Cerebellar cortex (tissue), 1 donor: ENCODE results near the gene FOXR1.

Experiments
- DNase-seq: peaks from one replicate; pipeline ENCODE4 v3.0.0-alpha.2; 2015; ENCODE audit warnings: low spot score

FOXR1 gene

GRCh38 chr11:118971646-118972045 lies at the start of gene FOXR1:
Gene FOXR1, plus strand, starts transcription at chr11:118971761. Its CDS starts 171 bp downstream, at chr11:118971932.
- no peak for DNase-seq

DNA sequence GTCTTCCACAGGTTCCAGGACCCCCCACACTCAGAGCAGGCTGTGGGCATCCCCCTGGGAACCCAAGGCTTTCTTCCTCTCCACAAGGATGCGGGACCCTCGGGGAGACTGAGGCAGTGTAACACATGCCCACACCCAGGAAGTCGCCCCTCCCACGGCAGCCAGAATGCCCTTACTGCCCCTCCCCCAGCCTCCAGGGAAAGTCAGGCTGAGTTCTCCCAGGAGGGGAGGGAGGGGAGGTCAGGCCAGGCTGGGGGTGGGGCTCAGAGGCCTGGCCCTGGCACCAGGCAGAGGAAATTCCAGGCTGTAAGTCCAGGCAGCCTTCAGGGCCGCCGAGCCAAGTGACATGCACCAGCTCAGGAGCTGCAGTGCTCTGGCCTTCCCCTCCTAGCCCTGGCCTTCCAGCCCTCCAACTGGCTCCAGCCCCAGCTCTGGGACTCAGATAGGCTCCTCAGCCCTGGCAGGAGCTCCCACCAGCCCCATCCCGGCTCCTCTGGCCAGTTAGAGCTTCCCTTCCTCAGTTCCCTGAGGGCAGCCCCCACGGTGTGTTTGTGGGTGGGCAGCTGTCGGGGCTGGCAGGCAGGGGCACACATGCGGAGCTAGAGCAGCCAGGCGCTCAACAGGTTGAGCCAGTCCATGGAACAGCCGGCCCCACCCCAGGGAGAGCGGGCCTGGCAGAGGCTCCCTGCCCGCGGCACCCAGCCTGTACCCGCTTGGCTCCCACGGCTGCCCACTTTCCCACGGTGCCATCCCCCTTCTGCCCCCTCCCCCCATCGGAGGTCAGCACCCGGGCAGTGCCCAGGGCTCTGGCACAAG lies 49.4 kb upstream of the FOXR1 start:
- peak; percentile 53 for DNase-seq

DNA sequence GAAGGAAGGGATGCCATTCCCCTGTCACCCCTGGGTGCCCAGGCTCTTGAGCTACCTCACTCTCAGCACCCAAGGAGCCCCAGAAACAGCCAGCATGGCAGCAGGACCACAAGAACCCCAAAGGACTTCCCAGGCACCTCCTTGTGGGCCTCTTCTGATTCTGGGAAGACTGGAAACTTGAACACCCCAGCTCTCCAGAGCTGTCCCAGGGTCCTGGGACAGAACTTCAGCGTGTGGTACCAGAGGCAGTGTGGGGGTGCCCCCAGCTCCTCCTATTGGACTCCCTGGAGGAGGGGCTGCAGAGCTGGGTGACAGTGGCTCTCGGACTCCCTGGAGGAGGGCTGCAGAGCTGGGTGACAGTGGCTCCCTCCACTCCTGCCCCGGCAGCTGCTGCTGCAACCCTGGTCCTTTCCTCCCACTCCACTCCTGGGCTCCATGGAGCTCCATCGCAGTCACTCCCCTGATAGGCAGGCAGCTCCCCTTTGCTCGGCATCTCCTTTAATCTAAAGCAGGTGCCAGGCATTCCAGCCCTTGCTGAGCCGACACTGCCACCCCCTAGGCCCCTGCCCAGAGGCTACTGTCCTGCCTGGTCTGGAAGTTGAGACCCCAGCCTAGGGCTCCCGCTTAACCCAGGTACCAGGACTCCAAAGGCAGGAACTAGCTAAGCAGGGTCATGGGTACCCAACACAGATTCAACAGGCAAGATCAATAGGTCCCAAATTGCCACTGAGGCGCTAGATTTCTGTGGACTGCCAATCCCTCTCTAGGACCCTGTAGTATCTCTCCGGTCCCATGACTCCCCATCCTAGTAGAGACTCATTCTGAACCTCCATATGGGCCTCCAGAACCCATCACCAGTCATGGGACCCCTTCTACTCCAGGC lies 48.6 kb upstream of the FOXR1 start:
- DNase-seq: no peak

DNA sequence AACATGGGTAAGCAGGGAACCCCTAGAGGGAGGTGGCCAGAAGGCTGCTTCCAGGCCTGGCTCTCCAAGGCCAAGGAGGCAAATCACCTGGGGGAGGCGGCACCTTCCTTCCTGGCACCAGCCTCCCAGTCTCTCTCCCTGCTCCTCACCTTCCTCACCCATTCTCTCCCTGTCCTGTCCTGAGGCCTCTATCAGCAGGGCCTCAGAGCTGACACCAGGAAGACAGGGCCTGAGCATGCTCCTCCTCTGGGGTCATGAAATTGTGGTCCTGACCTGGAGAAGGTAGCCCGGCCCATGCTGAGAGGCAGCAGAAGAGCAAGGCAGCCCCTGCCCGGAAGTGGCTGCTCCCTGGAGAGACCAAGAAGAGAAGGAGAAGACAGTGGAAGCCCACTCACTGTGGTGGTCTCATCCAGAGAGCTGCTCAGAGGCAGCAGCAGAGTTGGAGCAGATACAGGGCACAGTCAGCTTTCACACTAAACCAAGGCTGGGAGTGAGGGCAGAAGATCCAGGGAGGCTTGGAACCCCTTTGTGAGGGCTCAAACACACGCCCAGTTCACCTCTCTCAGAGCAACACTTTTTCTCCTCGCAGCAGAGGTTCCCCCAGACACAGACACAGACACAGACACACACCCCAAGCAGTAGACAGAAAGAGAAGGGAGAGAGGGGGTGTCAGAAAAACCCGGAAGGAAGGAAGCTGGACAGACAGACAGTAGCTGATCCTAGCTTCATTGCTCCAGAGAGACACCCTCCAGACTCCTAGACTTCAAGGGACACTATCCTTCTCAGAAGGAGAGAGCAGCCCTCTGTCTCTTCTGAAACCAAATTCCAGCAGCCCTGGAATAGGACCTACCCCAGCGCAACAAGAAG lies 47.6 kb upstream of the FOXR1 start:
- DNase-seq: no peak

DNA sequence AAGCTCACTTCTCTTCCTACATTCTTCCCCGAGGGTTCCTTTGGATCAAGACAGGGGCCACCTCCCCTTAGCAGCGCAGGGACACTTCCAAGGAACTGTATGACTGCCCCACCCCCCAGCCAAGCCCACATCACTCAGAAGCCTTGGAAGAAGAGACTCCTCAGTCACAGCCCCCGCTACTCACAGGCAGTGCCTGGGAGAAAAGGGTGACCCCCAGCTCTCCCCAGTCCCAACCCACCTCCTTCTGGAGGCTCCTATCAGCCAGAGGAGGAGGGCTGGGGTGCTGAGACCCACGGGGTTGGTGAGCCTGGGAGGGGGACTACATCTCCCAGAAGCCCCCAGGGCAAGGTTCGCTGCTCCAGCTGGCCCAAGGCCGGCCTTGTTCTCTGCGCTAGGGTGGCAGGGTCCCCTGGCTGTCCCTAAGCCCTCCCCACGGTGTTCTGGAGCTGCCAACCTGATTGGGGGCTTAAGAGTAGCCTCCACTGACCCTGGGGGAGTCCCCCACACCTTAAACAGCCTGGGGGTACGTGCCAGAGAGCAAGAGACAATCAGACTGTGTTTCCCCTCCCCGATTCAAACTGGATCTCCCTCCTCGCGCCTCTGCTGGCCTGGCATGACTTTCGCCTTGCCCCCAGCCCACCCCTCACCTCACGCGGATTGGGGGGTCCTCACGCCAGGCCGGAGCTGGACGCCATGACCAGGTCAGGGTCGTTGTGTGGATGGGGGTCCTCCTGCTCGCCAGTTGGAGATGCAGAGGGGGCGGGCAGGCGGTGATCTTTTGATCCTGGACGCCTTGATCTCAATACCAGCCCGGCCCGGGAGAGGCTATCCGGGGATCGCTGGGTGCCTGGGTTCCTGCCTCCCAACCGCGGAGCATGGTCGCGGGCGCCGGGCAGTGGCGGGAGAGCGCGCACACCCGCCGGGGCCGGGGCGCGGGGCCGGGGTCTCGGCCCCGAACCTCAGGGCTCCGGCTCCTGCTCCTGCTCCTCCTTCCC lies 46.7 kb upstream of the FOXR1 start:
- DNase-seq: peak; percentile 74

GRCh38 chr11:118927554-118928100 lies 43.9 kb upstream of the FOXR1 start:
- DNase-seq: no peak

DNA sequence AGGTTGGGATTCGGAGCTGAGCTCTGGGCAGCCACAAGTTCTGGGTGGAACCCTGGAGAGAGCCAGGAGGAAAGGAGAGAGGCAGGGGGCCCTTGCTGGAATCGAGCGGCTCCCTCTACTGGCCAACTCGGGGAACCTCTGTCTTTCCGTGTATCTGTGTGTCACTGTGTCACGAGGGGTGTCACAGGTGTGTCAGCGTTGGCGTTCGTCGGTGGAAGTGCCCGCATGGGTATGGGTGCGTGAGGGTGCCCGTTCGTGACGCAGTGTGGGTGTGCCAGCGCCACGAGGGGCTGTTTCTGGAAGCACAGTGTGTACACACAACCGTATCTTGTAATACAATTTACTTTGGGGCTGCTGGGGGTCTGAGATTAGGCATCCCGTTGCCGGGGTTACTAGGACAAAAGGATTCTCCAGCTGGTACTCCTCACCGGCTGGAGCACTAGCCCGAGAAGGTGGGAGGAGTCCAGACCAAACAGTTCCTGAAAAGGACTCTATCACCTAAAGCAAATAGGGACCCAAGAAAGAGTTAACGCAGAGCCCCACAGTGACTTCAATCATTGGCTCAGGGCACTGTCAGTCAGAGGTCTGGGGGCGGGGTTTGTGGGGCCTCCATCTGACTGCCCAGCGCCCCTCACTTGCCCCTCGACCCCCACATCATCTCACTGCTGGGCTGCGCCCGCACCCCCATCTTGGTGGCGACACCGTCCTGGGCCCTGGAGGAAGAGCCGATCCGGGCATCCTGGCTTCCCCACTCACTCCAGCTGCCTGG lies 43.3 kb upstream of the FOXR1 start:
- peak; percentile 97 for DNase-seq

GRCh38 chr11:118928870-118929500 lies 42.6 kb upstream of the FOXR1 start:
- peak; percentile 85 for DNase-seq

- DNase-seq: peak; percentile 95
Measured at GRCh38 chr11:118929501-118930093, 42.0 kb upstream of the FOXR1 start.

- peak; percentile 97 for DNase-seq
Measured at GRCh38 chr11:118930094-118930712, 41.4 kb upstream of the FOXR1 start.

DNA sequence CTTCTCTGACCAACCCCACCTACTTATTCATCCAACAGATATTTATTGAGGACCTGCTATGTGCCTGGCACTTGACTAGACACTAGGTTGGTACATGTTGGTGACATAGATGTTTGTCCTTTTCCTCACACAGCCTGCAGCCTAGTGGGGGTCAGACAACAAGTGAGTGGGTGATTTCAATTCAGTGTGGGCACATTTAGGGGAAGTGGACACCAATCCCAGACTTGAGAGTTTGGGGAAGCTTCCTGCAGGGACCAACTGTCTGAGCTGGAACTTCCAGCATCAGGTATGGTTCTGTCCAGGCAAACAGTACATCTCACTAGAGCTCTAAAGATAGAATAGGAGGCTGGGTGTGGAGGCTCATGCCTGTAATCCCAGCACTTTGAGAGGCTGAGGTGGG lies 40.0 kb upstream of the FOXR1 start:
- no peak for DNase-seq

DNA sequence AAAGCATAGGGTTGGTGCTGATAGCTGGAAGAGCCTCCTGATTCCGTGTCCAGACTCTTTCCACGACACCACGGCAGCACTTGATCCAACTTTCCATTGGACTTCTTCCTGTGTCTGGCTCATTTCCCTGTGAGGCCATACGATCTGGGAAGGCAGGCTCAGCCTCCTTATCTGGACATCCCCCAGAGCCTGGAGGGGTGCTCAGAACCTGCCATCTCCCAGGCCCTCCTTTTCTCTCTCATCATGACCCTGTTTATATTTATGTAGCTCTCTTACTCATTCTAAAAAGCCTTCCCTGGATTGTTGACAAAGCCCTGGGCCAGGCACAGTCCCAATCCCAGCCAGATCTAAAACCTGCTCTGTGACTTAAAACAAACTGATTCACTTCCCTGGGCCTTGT lies 38.1 kb upstream of the FOXR1 start:
- peak; percentile 42 for DNase-seq

- DNase-seq: no peak
Measured at GRCh38 chr11:118935376-118935775, 36.2 kb upstream of the FOXR1 start.

DNA sequence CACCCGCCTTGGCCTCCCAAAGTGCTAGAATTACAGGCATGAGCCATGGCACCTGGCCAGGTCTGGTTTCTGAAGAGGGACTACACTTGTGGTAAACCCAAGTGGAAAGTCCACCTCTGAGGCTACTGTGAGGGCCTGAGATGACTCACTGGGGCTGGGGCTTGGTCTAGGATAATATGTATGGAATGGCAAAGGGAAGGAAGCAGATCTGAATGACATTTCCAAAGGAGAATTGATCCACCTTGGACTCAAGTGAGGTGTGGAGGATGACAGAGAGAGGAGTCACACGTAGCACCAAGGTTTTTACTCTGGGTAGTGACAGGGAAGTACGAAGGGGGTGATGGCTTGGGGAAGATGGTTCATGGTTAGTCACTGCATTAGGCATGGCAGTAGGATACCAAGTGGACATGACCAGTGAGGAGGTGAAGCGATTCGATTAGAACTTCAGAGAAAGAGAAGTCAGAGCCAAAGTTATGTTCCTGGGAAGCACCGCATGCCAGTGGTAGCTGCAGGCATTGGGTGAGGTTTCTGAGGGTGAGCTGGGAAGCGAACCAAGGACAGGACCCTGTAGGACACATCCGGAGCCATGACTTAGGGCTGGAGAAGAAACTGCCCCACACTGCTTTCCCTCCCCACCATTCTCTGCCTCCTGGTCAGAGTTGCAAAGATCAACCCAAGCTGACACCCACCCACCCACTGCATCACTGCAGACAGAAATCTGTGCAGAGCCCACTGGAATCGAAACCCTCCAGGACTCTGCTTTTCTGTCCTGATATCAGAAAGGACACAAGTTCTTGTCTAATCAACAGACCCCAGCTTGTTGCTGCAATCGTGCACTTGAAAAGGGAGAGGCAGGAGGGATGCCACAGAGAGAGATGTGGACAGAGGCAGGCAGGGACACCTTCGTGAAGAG lies 32.8 kb upstream of the FOXR1 start:
- no peak for DNase-seq

- no peak for DNase-seq
Measured at GRCh38 chr11:118939404-118939915, 32.1 kb upstream of the FOXR1 start.

- DNase-seq: no peak
Measured at GRCh38 chr11:118939953-118940598, 31.5 kb upstream of the FOXR1 start.

DNA sequence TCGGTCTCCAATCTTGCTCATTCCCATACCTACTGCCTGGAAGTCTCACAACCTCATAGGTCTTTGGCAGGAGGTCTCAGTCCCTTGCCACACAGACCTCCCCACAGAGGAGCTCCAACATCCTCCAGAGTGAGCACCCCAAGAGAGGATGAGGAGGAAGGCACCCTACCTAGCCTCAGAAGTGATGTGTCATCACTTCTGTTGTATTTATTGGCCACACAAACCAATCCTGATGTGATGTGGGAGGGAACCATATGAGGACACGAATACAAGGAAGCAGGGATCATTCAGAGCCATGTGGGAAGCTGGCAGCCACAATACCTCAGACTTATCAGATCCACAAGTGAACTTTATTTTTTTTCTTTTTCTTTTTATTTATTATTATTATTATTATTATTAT lies 24.5 kb upstream of the FOXR1 start:
- DNase-seq: no peak
